ACC112 (cell line): ENCODE results near the gene ZNF107.

Experiments
- H2AFZ ChIP-seq: fragments of 200-600 bp; sonication (generic); one replicate; pipeline ENCODE4 v1.6.0; 2017; ENCODE audit warnings: antibody characterized with exemption, low read length; ENCODE audit not compliant: unreplicated experiment
- H3K27ac ChIP-seq: fragments of 200-600 bp; sonication (generic); 2 replicates; pipeline ENCODE4 v1.5.1; 2014; ENCODE audit warnings: low read depth, mild to moderate bottlenecking, antibody characterized with exemption, low read length, moderate library complexity
- H3K27me3 ChIP-seq: fragments of 200-600 bp; sonication (generic); 2 replicates; pipeline ENCODE4 v1.6.1; 2014; ENCODE audit warnings: mild to moderate bottlenecking, antibody characterized with exemption, low read length, moderate library complexity, mixed read lengths; ENCODE audit not compliant: insufficient read depth
- H3K36me3 ChIP-seq: fragments of 200-600 bp; sonication (generic); 2 replicates; pipeline ENCODE4 v1.6.1; 2016; ENCODE audit warnings: mild to moderate bottlenecking, antibody characterized with exemption, low read length, moderate library complexity, mixed read lengths; ENCODE audit not compliant: insufficient read depth
- H3K4me1 ChIP-seq: fragments of 200-600 bp; sonication (generic); one replicate; pipeline ENCODE4 v1.6.1; 2016; ENCODE audit warnings: low read length, mixed read lengths; ENCODE audit not compliant: insufficient read depth, unreplicated experiment, control insufficient read depth
- H3K4me3 ChIP-seq: fragments of 200-600 bp; sonication (generic); 2 replicates; pipeline ENCODE4 v1.5.1; 2014; ENCODE audit warnings: mild to moderate bottlenecking, low read depth, low read length
- H3K79me2 ChIP-seq: fragments of 200-600 bp; sonication (generic); one replicate; pipeline ENCODE4 v1.6.0; 2016; ENCODE audit warnings: low read length; ENCODE audit not compliant: control insufficient read depth, unreplicated experiment, insufficient read depth

The ZNF107 gene

DNA sequence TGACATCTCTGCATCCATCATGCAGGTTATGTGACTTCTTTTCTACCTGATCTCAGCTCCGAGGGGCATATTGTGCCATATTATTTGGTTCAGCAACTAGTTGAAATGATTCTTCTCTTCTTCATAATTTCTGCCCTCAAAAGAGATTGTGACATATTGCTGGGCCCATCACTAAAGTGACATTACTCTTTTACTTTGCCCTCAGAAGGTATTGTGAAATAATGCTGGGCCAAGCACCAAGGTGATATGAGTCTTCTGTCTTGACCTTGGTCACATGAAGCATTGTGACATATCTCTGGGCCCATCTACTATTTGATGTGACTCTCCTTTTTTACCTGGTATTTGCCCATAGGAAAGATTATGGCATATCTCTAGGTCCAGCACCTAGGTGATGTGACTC lies 33.9 kb upstream of the ZNF107 start:
- Histone ChIP-seq H2AFZ (no peak overlapping the region), H3K4me1 (no peaks in the 10 kb centered on the region), H3K27ac (no peak overlapping the region), H3K27me3 (peaks cover 9% of the 10 kb centered on the region), H3K36me3 (no peaks in the 10 kb centered on the region), H3K4me3 (no peak overlapping the region), H3K79me2 (no peaks in the 10 kb centered on the region)

DNA sequence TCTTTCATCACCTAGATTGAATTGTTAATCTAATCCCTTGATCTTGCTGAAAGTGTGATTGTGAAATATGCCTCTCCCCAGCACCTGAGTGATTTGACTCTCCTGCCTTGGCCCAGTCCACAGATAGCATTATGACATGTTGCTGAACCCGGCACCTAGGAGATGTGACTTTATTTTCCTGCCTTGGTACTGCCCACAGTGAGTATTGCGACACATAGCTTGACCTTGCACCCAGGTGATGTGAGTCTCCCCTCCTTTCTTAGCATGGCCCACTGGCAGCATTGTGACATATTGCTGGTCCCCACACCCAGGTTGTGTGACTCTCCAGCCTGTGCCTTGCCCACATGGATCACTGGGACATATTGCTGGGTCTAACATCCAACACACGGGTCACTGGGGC lies 32.5 kb upstream of the ZNF107 start:
- Histone ChIP-seq H3K4me1 (no peaks in the 10 kb centered on the region), H3K27me3 (no peaks in the 10 kb centered on the region), H2AFZ (no peak overlapping the region), H3K27ac (no peak overlapping the region), H3K4me3 (no peak overlapping the region), H3K36me3 (no peaks in the 10 kb centered on the region), H3K79me2 (no peaks in the 10 kb centered on the region)

DNA sequence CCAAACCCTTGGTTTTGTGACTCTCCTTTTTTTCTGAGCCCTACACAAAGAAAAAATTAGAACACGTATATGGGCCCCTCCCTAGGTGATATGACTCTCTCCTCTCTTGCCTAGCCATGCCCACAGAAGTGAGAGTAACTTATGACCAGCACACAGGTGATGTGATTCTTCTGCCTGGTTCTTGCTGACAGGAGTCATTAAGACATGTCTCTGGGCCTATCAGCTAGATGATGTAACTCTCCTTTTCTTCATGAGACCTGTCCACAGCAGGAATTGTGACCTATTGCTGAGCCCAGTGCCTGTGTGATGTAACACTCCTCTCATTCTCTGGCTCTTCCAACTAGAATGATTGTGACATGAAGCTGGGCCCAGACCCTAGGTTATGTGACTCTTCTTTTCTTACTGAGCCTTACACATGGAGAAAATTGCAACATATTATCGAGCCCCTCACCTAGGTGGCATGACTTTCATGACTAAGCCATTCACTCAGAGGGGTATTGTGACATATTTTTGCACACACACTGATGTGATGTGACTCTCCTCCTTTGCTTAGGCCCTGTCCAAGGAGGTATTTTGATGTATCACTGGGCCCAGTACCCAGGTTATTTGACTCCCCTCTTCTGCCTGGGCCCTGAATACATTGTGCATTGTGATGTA lies 31.4 kb upstream of the ZNF107 start:
- Histone ChIP-seq H3K27ac (no peak overlapping the region), H3K79me2 (no peaks in the 10 kb centered on the region), H2AFZ (no peak overlapping the region), H3K27me3 (no peaks in the 10 kb centered on the region), H3K4me3 (no peak overlapping the region), H3K36me3 (no peaks in the 10 kb centered on the region), H3K4me1 (no peaks in the 10 kb centered on the region)

DNA sequence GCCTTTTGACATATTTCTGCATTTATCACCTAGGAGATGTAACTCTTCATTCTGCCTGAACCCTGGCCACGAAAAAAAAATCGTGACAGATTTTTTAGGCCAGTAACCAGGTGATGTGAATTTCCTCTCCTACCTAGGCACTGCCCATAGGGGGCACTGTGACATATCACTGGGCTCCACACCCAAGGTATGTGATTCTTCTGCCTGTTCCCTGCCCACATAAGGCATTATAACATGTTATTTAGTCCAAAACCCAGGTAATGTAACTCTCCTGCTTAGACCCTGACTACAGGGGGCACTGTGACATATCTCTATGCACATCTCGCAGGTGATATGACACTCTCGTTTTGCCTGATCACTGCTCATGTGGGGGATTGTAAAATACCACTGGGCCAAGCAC lies 29.5 kb upstream of the ZNF107 start:
- no peaks in the 10 kb centered on the region for H3K27me3 ChIP-seq
- no peak overlapping the region for H2AFZ ChIP-seq
- H3K4me3 ChIP-seq, result no peak overlapping the region
- no peaks in the 10 kb centered on the region for H3K4me1 ChIP-seq
- H3K27ac ChIP-seq, result no peak overlapping the region
- H3K36me3 ChIP-seq, result no peaks in the 10 kb centered on the region
- H3K79me2 ChIP-seq, result no peaks in the 10 kb centered on the region

DNA sequence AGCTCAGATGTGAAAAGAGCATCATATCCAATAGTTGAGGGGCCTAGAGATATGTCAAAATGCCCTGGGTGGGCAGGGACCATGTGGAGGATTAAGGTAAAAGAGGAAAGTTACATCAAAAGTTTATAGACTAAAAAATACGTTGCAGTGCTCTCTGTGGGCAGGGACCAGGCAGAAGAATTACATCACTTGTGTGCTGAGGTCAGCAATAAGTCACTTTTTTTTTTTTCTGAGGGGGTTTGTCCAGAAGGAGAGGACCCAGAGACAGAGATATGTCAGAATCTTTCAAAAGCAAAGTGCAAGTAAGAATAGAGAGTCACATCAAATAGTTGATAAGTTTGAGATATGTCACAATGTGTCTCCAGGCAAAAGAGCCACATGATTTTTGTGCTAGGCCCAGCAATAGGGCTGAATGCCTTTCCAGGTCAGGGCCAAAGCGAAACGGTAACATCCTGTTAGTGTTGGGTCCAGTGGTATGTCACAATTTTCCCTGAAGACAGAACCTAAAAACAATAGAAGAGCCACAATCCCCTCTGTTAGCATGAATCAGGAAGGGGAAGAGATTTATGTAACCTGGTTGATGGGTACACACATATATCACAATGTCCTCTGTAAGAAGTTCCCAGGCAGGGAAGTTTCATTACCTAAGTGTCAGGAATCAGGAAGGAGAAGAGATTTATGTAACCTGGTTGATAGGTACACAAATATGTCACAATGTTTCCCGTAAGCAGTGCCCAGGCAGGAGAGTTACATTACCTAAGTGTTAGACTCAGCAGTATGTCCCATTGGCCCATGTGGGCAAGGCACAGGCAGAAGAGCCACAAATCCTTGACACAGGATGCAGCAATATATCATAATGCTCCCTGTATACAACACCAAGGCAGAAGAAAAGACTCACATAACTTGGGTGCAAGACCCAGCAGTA lies 28.1 kb upstream of the ZNF107 start:
- Histone ChIP-seq H2AFZ (no peak overlapping the region), H3K4me3 (no peak overlapping the region), H3K27me3 (no peaks in the 10 kb centered on the region), H3K4me1 (no peaks in the 10 kb centered on the region), H3K79me2 (no peaks in the 10 kb centered on the region), H3K27ac (no peak overlapping the region), H3K36me3 (no peaks in the 10 kb centered on the region)

DNA sequence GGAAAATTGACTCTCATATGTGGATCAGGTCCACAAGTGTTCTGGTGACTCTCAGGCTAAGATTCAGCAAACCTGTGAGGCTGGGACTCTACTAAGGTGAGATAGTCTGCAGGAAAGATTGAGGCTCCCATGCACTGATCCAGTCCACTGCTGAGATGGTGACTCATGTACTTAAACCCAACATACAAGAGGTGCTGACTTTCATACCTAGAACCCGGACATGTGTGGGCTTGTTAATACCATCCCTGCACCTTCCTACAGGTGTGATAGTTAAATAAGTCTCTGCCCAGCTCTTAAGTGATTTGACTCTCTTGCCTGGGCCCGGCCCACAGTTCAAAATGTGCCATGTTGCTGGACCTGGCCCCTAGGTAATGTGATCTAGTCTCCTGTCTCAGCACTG lies 27.1 kb upstream of the ZNF107 start:
- no peak overlapping the region for H3K4me3 ChIP-seq
- H3K27me3 ChIP-seq, result no peaks in the 10 kb centered on the region
- H3K4me1 ChIP-seq, result no peaks in the 10 kb centered on the region
- H3K36me3 ChIP-seq, result no peaks in the 10 kb centered on the region
- H3K27ac ChIP-seq, result no peak overlapping the region
- H3K79me2 ChIP-seq, result no peaks in the 10 kb centered on the region
- no peak overlapping the region for H2AFZ ChIP-seq

DNA sequence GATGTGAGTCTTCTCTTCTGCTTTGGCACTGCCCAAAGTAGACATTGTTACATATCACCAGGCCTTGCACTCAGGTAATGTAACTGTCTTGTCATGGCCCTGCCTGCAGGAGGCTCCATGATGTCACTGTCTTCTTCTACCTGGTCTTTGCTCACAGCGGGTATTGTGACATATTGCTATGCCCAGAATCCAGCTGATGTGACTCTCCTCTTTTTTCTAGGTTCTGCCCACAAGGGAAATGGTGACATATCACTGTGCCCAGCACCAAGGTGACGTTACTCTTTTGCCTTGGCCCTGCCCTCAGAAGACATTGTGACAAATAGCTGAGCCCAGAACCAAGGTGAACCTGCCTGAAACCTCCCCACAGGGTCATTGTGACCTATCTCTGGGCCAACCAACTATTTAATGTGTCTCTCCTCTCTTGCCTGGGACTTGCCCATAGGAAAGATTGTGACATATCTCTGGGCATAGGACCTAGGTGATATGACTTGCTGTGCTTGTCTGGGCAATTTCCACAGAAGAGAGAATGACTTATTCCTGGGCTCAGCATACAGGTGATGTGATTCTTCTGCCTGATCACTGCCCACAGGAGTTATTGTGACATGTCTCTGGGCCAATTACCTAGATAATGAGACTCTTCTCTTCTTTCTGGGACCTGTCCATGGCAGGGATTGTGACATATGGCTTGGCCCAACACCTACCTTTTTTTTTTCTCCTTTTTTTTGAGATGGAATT lies 26.5 kb upstream of the ZNF107 start:
- H3K4me1 ChIP-seq, result no peaks in the 10 kb centered on the region
- no peak overlapping the region for H3K27ac ChIP-seq
- no peak overlapping the region for H2AFZ ChIP-seq
- no peaks in the 10 kb centered on the region for H3K79me2 ChIP-seq
- no peak overlapping the region for H3K4me3 ChIP-seq
- H3K36me3 ChIP-seq, result no peaks in the 10 kb centered on the region
- H3K27me3 ChIP-seq, result no peaks in the 10 kb centered on the region

DNA sequence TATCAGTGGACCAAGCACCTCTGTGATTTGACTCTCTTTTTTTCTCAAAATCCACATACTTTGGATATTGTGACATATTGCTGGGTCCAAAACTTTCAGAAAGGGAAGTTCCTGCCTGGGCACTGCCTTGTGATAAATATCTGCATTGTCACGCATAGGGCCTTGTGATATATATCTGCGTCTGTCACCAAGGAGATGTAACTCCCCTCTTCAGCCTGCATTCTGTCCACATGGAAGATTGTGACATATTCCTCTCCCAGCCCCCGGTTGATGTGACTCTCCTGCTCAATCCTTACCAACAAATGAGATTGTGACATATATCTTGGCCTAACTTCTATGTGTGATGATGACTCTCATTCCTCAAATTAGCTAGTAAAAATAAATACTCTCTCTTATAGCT lies 25.4 kb upstream of the ZNF107 start:
- no peaks in the 10 kb centered on the region for H3K79me2 ChIP-seq
- no peak overlapping the region for H3K27ac ChIP-seq
- no peak overlapping the region for H3K4me3 ChIP-seq
- no peaks in the 10 kb centered on the region for H3K36me3 ChIP-seq
- no peak overlapping the region for H2AFZ ChIP-seq
- H3K27me3 ChIP-seq, result no peaks in the 10 kb centered on the region
- no peaks in the 10 kb centered on the region for H3K4me1 ChIP-seq

DNA sequence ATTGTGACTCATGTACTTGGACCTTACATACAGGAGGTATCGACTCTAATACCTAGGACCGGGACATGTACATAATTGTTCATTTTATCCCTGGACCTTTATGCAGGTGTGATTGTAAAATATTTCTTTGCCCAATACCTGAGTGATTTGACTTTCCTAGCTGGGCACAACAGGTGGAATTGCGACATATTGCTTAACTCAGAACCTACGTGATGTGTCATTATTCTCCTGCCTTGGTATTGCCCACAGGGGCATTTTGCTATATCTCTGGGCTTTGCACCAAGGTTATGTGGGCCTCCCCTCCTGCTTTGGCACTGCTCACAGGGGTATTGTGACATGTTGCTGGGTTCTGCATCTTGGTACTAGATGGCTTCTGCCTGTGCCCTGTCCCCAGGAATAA lies 23.9 kb upstream of the ZNF107 start:
- Histone ChIP-seq H3K4me1 (no peaks in the 10 kb centered on the region), H2AFZ (no peak overlapping the region), H3K79me2 (no peaks in the 10 kb centered on the region)

DNA sequence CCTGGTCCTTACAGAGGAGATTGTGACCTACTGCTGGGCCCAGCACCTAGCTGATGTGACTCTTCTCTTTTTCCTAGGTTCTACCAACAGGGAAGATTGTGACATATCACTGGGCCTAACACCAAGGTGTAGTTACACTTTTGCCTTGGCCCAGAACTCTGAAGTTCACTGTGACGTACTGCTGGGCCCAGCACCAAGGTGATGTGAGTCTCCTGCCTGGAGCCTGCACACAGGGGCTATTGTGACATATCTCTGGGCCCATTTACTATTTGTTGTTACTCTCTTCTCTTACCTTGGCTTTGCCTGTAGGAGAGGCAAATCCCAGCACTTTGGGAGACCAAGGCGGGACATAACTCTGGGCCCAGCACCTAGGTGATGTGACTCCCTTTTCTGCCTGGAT lies 23.1 kb upstream of the ZNF107 start:
- Histone ChIP-seq H3K4me3 (no peak overlapping the region), H3K36me3 (no peaks in the 10 kb centered on the region), H3K27ac (no peak overlapping the region), H3K79me2 (no peaks in the 10 kb centered on the region), H3K4me1 (no peaks in the 10 kb centered on the region), H2AFZ (no peak overlapping the region), H3K27me3 (no peaks in the 10 kb centered on the region)

More for the DNA sequence above, 23.9 kb upstream of the ZNF107 start:
- no peak overlapping the region for H3K4me3 ChIP-seq
- no peaks in the 10 kb centered on the region for H3K36me3 ChIP-seq
- H3K27ac ChIP-seq, result no peak overlapping the region
- H3K27me3 ChIP-seq, result no peaks in the 10 kb centered on the region
